ENCODE results near the gene SLC22A1.
"Not testable (repeated sequence)": the region's sequence is repeated elsewhere in the genome, so short reads cannot be mapped to it uniquely, and the experiment has no call there.

Gene SLC22A1

DNA sequence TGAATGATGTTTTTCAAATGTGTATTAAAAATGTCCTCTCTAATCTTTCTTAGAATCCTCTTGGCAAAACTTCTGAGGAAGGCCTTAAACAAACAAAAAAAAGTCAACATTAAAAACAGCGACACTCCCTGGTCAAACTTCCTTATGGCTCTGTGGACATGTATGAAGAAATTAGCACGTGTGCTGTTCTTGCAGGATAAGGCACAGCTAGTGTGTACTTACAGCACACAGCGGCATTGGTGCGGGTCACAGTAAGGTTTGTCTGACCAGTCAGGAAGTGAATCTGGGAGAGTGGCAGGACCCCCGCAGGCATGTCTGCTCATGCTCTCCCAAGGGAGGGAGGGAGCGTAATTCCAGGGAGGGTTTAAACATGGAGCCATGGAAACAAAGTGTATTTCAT, 38.8 kb downstream of the SLC22A1 start:
- no peak overlapping the region for H3K4me3 ChIP-seq (ENCODE audit: low read length)
- no peak for DNase-seq (ENCODE audit: low read depth)
- TF ChIP-seq, protein P1, sequence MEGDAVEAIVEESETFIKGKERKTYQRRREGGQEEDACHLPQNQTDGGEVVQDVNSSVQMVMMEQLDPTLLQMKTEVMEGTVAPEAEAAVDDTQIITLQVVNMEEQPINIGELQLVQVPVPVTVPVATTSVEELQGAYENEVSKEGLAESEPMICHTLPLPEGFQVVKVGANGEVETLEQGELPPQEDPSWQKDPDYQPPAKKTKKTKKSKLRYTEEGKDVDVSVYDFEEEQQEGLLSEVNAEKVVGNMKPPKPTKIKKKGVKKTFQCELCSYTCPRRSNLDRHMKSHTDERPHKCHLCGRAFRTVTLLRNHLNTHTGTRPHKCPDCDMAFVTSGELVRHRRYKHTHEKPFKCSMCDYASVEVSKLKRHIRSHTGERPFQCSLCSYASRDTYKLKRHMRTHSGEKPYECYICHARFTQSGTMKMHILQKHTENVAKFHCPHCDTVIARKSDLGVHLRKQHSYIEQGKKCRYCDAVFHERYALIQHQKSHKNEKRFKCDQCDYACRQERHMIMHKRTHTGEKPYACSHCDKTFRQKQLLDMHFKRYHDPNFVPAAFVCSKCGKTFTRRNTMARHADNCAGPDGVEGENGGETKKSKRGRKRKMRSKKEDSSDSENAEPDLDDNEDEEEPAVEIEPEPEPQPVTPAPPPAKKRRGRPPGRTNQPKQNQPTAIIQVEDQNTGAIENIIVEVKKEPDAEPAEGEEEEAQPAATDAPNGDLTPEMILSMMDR (conservative IDR thresholded peaks at IDR 0.05; ENCODE audit: low read length), result no peak

- DNase-seq (ENCODE audit: low read depth), result no peak
- TF ChIP-seq, protein P1 (conservative IDR thresholded peaks at IDR 0.05; ENCODE audit: low read length), result no peak
- no peak overlapping the region for H3K4me3 ChIP-seq (ENCODE audit: low read length)
Observed at GRCh38 chr6:160160929-160161646, 39.5 kb downstream of the SLC22A1 start.

GRCh38 chr6:160161647-160161986, 40.0 kb downstream of the SLC22A1 start:
- DNase-seq (ENCODE audit: low read depth), result no peak
- H3K4me3 ChIP-seq (ENCODE audit: low read length), result no peak overlapping the region
- TF ChIP-seq, protein P1 (conservative IDR thresholded peaks at IDR 0.05; ENCODE audit: low read length), result no peak

GRCh38 chr6:160162030-160162566, 40.5 kb downstream of the SLC22A1 start:
- TF ChIP-seq, protein P1 (conservative IDR thresholded peaks at IDR 0.05; ENCODE audit: low read length), result no peak
- no peak for DNase-seq (ENCODE audit: low read depth)
- H3K4me3 ChIP-seq (ENCODE audit: low read length), result no peak overlapping the region

DNA sequence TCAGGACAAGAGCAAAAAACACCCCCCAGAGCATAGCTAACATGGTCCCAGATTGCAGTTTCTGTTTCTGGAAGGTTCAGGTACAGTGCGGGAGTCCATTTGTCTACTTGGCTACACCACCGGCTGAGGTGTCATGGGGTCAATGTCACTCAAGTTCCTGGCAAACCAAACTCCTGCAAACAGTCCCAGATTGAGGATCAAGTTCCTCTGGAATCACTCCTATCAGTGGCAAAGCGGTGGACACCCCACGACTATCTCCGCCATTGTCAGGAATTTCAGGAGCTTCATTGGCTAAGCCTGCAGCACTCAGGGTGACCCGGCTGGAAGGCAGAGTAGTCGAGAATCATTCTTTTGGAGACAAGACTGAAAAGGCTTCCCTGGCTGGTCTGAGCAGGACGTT, 41.8 kb downstream of the SLC22A1 start:
- TF ChIP-seq, protein P1 (conservative IDR thresholded peaks at IDR 0.05; ENCODE audit: low read length), result no peak
- no peak for DNase-seq (ENCODE audit: low read depth)

GRCh38 chr6:160163912-160164311, 42.3 kb downstream of the SLC22A1 start:
- TF ChIP-seq, protein P1 (conservative IDR thresholded peaks at IDR 0.05; ENCODE audit: low read length), result no peak
- DNase-seq (ENCODE audit: low read depth), result no peak

More for the DNA sequence above, 41.8 kb downstream of the SLC22A1 start:
- no peak overlapping the region for H3K4me3 ChIP-seq (ENCODE audit: low read length)

GRCh38 chr6:160165928-160166327, 44.3 kb downstream of the SLC22A1 start:
- DNase-seq (ENCODE audit: low read depth); H3K4me3 ChIP-seq (ENCODE audit: low read length): not testable (repeated sequence)

More at GRCh38 chr6:160163912-160164311, 42.3 kb downstream of the SLC22A1 start:
- H3K4me3 ChIP-seq (ENCODE audit: low read length), result no peak overlapping the region
